MG63 (cell line): ENCODE results near the gene PDE3B. TPM values are rescaled to one million over a fixed set of nuclear protein-coding genes. Genes with fewer than 3 reads are reported as not detected.
A peak's percentile ranks its signal among the peaks of the same experiment; 100 is the strongest.
"Not testable (repeated sequence)": the region's sequence is repeated elsewhere in the genome, so short reads cannot be mapped to it uniquely, and the experiment has no call there.

ENCODE experiments used
- DNase-seq: peaks from one replicate; pipeline ENCODE4 v3.0.0-alpha.2; 2020
- H3K27me3 ChIP-seq: fragments of 250-450 bp; sonication (Bioruptor Pico); 2 replicates; pipeline ENCODE4 v1.5.1; 2020; ENCODE audit warnings: mild to moderate bottlenecking, moderate library complexity
- H3K36me3 ChIP-seq: fragments of 250-450 bp; sonication (Bioruptor Pico); 2 replicates; pipeline ENCODE4 v1.5.1; 2020; ENCODE audit warnings: mild to moderate bottlenecking, moderate library complexity
- H3K4me3 ChIP-seq: fragments of 250-450 bp; sonication (Bioruptor Pico); 2 replicates; pipeline ENCODE4 v1.5.1; 2020; ENCODE audit warnings: mild to moderate bottlenecking, moderate library complexity
- H3K9me3 ChIP-seq: fragments of 250-450 bp; sonication (Bioruptor Pico); 2 replicates; pipeline ENCODE4 v1.5.1; 2020; ENCODE audit warnings: mild to moderate bottlenecking, moderate library complexity
- total RNA-seq: library from RNA; depleted of rRNA; stranded (reverse); fragments of >200 nt; shearing (Covaris generic); gene quantifications from 2 replicates; pipeline ENCODE4 v1.2.3, GENCODE V29; 2014; ENCODE audit warnings: low replicate concordance

PDE3B gene
- total RNA-seq, 1 experiment from 2014 or later, result not detected

DNA sequence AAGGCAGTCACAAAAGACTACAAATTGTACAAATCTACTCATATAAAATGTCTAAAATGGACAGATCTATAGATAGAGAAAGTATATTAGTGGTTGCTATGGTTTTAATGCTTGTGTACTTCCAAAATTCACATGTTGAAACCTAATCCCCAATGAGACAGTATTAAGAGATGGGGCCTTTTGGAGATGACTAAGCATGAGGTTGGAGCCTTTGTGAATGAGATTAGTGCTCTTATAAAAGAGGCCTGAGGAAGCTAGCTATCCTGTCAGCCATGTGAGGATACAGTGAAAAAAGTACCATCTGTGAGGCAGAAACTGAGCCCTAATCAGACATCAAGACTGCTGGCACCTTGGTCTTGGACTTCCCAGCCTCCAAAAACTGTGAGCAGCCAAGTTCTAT lies 165.9 kb downstream of the PDE3B start:
- no peak for DNase-seq
- H3K9me3 ChIP-seq, result no peaks in the 10 kb centered on the region
- H3K36me3 ChIP-seq, result no peaks in the 10 kb centered on the region
- H3K27me3 ChIP-seq, result no peaks in the 10 kb centered on the region
- H3K4me3 ChIP-seq, result no peak overlapping the region

- DNase-seq, result no peak
- no peaks in the 10 kb centered on the region for H3K27me3 ChIP-seq
- H3K4me3 ChIP-seq, result no peak overlapping the region
- no peaks in the 10 kb centered on the region for H3K9me3 ChIP-seq
- no peaks in the 10 kb centered on the region for H3K36me3 ChIP-seq
Observed at GRCh38 chr11:14812757-14813156, 169.2 kb downstream of the PDE3B start.

DNA sequence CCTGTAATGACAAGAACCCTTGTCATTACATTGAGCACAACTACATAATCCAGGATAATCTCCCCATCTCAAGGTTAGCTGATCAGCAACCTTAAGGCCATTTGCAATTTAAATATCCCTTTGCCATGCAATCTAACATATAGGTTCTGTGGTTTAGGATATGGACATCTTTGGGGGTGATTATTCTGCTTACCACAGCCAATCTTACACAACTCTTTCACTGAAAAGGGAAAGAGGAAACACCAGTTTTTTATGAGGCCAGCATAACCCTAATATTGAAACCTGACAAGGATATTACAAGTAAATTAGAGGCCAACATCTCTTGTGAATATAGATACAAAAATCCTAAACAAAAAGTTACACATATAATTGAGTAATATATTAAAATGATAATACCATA lies 169.9 kb downstream of the PDE3B start:
- H3K9me3 ChIP-seq, result no peaks in the 10 kb centered on the region
- DNase-seq, result no peak
- no peak overlapping the region for H3K4me3 ChIP-seq
- no peaks in the 10 kb centered on the region for H3K36me3 ChIP-seq
- no peaks in the 10 kb centered on the region for H3K27me3 ChIP-seq

DNA sequence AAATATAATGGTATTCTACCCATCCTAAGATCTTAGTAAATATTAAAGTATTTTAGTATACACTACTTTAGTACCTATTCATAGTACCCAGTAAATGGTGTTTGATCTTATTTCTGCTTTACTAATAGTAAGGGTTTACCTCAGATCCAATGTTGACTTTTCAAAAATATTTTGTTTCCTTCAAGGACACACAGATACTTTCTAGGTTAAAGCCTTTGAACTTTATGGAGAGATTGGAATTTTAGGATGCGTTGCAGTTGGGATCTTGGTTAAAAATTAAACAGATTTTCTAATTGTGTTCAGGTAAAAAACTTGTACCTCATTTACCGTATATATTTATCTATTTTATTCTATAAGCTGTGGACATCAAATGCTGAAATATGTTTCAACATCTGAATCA lies 175.2 kb downstream of the PDE3B start:
- Histone ChIP-seq H3K36me3 (no peaks in the 10 kb centered on the region), H3K27me3 (no peaks in the 10 kb centered on the region), H3K9me3 (no peaks in the 10 kb centered on the region), H3K4me3 (no peak overlapping the region)
- no peak for DNase-seq

DNA sequence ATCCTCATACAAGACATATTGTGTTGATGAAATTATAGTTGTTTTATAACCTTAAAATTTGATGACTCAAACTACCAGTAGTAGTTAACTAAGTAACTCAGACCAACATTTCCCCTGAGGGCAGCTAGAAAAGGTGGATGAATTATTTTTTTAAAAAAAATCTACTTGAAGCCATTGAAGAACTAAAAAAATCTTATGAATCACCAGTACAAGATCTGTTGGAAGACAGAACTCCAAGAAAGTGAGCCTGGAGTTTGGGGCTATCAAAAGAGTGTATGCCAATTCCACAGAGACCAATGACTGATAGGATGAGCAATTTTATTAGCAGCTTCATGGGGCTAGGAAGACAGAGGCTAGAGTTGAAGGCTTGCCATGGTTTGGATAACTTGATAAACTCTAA lies 176.0 kb downstream of the PDE3B start:
- no peaks in the 10 kb centered on the region for H3K36me3 ChIP-seq
- no peak for DNase-seq
- H3K9me3 ChIP-seq, result no peaks in the 10 kb centered on the region
- no peaks in the 10 kb centered on the region for H3K27me3 ChIP-seq
- H3K4me3 ChIP-seq, result no peak overlapping the region

- H3K27me3 ChIP-seq, result no peaks in the 10 kb centered on the region
- no peaks in the 10 kb centered on the region for H3K9me3 ChIP-seq
- no peak for DNase-seq
- no peaks in the 10 kb centered on the region for H3K36me3 ChIP-seq
- no peak overlapping the region for H3K4me3 ChIP-seq
Observed at GRCh38 chr11:14821031-14821430, 177.4 kb downstream of the PDE3B start.

- no peaks in the 10 kb centered on the region for H3K9me3 ChIP-seq
- no peaks in the 10 kb centered on the region for H3K27me3 ChIP-seq
- no peak for DNase-seq
- no peak overlapping the region for H3K4me3 ChIP-seq
- H3K36me3 ChIP-seq, result no peaks in the 10 kb centered on the region
Observed at GRCh38 chr11:14826600-14826999, 183.0 kb downstream of the PDE3B start.

DNA sequence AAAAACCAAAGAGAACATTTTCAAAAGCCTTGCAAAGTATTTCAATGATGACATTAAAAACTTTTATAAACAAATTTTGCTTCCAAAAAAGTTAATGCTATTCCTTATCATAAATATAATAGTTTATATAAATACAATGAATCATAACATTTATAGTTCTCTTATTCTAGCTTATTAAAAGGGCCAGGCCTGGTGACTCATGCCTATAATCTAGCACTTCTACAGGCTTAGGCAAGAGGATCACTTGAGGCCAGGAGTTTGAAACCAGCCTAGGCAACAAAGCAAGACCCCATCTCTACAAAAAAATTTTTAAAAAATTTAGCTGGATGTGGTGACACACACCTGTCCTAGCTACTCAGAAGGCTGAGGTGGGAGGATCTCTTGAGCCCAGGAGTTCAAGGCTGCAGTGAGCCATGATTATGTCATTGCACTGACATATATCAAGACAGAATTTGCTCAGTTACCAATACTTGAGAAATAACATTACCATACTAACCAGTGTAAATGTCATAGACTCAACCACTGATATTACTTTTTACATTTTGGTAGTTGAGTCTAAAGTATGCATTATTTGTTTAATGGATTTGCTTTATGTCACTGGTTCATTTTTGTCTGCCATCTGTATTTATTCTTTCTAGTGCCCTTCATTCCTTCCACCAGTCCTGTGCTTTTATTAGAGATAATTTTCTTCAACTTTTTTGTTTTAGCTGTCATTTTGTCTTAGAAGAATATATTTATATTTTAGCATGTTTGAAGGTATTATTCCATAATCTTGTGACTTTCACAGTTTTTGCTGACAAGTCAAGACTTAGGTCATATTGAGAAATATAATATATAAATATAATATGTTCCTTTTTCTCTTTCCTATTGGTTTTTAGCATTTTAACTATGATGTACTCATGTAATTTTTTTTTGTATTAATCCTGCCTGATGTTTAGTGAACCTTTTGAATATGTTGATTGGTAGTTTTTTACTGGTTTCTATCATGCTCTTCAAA lies 192.2 kb downstream of the PDE3B start:
- H3K9me3 ChIP-seq, result no peaks in the 10 kb centered on the region
- no peaks in the 10 kb centered on the region for H3K27me3 ChIP-seq
- H3K36me3 ChIP-seq, result no peaks in the 10 kb centered on the region
- peak; percentile 41 for DNase-seq
- H3K4me3 ChIP-seq, result no peak overlapping the region

- Histone ChIP-seq H3K27me3 (no peaks in the 10 kb centered on the region), H3K36me3 (no peaks in the 10 kb centered on the region), H3K9me3 (no peaks in the 10 kb centered on the region), H3K4me3 (no peak overlapping the region)
- DNase-seq, result no peak
Observed at GRCh38 chr11:14842002-14842401, 198.4 kb downstream of the PDE3B start.

GRCh38 chr11:14852571-14853177 lies 209.1 kb downstream of the PDE3B start:
- no peak for DNase-seq
- Histone ChIP-seq H3K27me3 (no peaks in the 10 kb centered on the region; the same call in 1 of the 2 replicates), H3K4me3 (no peak overlapping the region), H3K36me3 (no peaks in the 10 kb centered on the region), H3K9me3 (no peaks in the 10 kb centered on the region)

GRCh38 chr11:14854057-14854456 lies 210.5 kb downstream of the PDE3B start:
- DNase-seq, result no peak
- no peaks in the 10 kb centered on the region for H3K9me3 ChIP-seq
- H3K36me3 ChIP-seq, result no peaks in the 10 kb centered on the region
- H3K27me3 ChIP-seq, result no peaks in the 10 kb centered on the region; the same call in 1 of the 2 replicates
- H3K4me3 ChIP-seq, result no peak overlapping the region

DNA sequence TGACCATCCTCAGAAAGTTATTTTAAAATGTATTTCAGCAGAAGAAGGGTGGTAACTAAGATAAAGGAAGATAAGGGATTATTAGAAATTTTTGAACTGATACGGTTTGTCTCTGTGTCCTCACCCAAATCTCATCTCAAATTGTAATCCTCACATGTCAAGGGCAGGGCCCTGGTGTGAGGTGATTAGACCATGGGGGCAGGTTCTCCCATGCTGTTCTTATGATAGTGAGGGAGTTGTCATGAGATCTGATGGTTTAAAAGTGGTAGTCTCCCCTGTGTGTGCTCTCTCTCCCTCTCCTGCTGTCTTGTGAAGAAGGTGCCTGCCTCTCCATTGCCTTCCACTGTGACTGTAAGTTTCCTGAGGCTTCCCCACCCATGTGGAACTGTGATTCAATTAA lies 212.3 kb downstream of the PDE3B start:
- H3K27me3 ChIP-seq, result no peaks in the 10 kb centered on the region; the same call in 1 of the 2 replicates
- H3K4me3 ChIP-seq, result no peak overlapping the region
- no peaks in the 10 kb centered on the region for H3K36me3 ChIP-seq
- H3K9me3 ChIP-seq, result no peaks in the 10 kb centered on the region
- no peak for DNase-seq

DNA sequence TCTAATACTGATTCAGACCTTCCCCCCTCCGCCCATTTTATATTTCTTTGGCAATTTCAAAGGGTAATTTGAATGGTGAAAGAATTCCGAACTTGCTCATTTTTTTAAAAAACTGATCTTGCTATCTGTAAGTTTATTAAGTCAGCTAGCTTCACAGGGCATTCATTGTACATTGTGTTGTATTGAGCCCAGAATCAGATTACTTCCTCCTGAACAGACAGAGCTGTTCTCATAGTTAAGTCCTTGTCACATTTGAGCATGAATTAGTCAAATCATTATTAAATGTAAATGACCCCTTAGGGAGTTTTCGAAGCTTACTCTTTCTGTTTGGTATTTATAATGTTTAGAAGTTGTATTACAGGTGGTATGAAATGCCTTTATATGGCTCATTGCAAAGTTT lies 214.0 kb downstream of the PDE3B start:
- H3K9me3 ChIP-seq, result no peaks in the 10 kb centered on the region
- H3K36me3 ChIP-seq, result no peaks in the 10 kb centered on the region
- DNase-seq, result no peak
- H3K27me3 ChIP-seq, result no peaks in the 10 kb centered on the region; the same call in 1 of the 2 replicates
- no peak overlapping the region for H3K4me3 ChIP-seq

DNA sequence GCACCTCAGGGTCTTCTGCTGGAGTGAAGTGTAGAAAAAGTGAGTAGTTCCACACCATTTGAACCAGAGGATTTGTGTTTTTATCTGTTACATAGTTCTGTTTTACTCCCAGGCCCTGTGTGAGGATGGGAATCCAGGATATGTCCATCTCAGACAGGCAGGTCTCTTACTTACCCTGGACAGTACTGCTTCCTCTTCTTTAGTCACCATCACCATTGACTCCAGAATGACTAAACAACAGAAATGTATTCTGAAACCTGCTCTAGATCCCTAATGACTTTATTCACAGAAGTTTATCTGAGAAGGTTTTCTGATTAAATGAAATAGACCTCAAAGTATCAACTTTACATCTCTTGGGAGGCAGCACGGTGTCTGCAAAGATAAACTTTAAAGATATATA lies 214.8 kb downstream of the PDE3B start:
- DNase-seq, result no peak
- Histone ChIP-seq H3K36me3 (no peaks in the 10 kb centered on the region), H3K27me3 (no peaks in the 10 kb centered on the region; the same call in 1 of the 2 replicates), H3K4me3 (no peak overlapping the region), H3K9me3 (no peaks in the 10 kb centered on the region)

DNA sequence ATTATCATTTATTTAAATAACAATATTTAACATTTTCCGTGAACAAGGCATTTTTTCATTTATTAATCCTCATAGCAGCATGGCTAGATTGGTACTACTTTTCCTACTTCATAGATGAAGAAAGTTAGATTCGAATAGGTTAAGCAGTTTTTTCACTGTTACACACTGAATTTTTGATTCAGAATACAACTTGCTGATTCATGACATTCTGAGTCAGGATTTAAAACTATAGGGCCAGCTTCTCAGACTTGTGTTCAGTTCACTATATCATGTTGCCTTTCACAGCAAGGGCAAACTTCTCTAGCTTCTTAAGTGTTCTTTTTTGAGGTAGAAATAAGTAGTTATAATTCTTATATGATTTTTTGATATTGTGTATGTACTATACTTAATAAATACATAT lies 216.9 kb downstream of the PDE3B start:
- no peaks in the 10 kb centered on the region for H3K36me3 ChIP-seq
- H3K4me3 ChIP-seq, result no peak overlapping the region
- DNase-seq, result no peak
- no peaks in the 10 kb centered on the region; the same call in 1 of the 2 replicates for H3K27me3 ChIP-seq
- no peaks in the 10 kb centered on the region for H3K9me3 ChIP-seq

GRCh38 chr11:14861680-14862079 lies 218.1 kb downstream of the PDE3B start:
- Histone ChIP-seq H3K9me3 (no peaks in the 10 kb centered on the region), H3K27me3 (no peaks in the 10 kb centered on the region; the same call in 1 of the 2 replicates), H3K4me3 (no peak overlapping the region), H3K36me3 (no peaks in the 10 kb centered on the region)
- DNase-seq, result no peak

GRCh38 chr11:14863775-14864174 lies 220.2 kb downstream of the PDE3B start:
- not testable (repeated sequence) for H3K36me3 ChIP-seq, H3K9me3 ChIP-seq, H3K4me3 ChIP-seq, H3K27me3 ChIP-seq, DNase-seq

DNA sequence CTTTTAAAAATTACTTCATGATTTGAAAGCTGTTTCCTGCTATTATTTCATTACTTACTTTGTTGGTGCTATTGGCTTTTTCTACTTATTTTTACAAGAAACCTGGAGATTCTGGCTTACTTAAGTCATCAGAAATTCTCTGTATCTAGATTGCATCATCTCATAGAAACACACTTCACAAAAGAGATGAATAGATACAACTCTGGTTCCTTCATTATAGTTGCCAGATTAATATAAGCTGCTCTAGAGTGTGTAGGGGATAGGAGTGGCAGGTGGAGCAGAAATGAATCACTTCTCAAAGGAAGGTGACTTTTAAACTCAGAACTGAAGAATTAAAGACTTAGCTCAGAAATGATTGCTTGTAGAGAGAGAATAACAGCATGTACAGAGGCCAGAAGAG lies 228.4 kb downstream of the PDE3B start:
- no peaks in the 10 kb centered on the region for H3K9me3 ChIP-seq
- H3K27me3 ChIP-seq, result no peaks in the 10 kb centered on the region
- no peaks in the 10 kb centered on the region for H3K36me3 ChIP-seq
- no peak for DNase-seq
- H3K4me3 ChIP-seq, result no peak overlapping the region
